Measurements from ENCODE around the gene CAMK1D. TPM values are rescaled to one million over a fixed set of nuclear protein-coding genes. Genes with fewer than 3 reads are reported as not detected.

CAMK1D gene
- total and polyA plus RNA-seq, 2 of the 8 experiments (the other 6 are each of a cell fraction or from before 2014, with no cell fraction given) = 3.5 to 10.6 TPM

DNA sequence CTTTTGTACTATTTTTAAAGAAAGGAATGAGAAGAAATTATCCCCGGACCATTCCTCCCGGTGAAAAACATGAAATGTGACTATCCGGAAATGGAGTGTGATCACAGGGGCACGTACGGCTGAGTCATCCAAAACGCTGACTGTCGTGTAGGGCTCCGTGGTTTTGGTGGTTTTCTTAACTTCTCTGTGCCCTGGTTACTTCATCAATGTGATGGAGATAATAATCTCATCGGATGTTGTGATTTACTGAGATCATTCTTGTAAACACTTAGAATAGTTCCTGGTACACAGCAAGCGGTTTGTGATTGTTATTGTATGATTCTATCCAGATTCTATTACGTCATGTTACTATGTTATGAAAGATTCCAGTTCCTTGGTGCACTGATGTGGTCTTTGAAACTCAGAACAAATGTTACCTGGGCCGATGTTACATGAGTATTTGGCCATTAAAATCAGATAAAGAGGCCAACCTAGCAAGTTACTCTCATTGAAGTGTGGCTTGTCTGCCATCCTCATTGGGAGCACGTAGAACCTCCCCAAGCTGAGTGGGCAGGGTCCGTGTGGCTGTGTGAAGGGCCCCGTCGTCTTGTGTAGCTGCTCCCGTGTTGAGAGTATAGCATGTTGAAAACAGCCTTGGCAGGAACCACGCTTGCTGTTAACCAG lies 99.5 kb downstream of the CAMK1D start:
- no peaks in the 10 kb centered on the region for H3K27me3 ChIP-seq (replicated peaks in 1 of 4; ENCODE audit: control insufficient read depth in 3 of 4, extremely low read depth in 1 of 4, insufficient read depth in 3 of 4, low read length in 3 of 4)
- H3K23ac ChIP-seq (ENCODE audit: insufficient read length) = no peak overlapping the region
- H3K23me2 ChIP-seq (ENCODE audit: low read depth, low read length) = no peaks in the 10 kb centered on the region
- peaks cover 0 to 2% of the 10 kb centered on the region in 2 experiments for H4K20me1 ChIP-seq (replicated peaks in 1 of 2; ENCODE audit: control insufficient read depth in 1 of 2, insufficient read depth in 2 of 2, low read length in 2 of 2)
- no peaks in the 10 kb centered on the region for H3K9me3 ChIP-seq (ENCODE audit: insufficient read depth in 2 of 2, low read depth in 1 of 2, low read length in 1 of 2)
- H2BK20ac ChIP-seq (ENCODE audit: low read length) = no peak overlapping the region
- H4K91ac ChIP-seq (replicated peaks; ENCODE audit: insufficient read length, low read length) = no peak overlapping the region
- H4K5ac ChIP-seq (ENCODE audit: insufficient read length, low read depth, low read length) = no peak overlapping the region
- TF ChIP-seq CTBP2 (IDR thresholded peaks at IDR 0.05; ENCODE audit: borderline replicate concordance, insufficient read depth, insufficient read length, low read length) (no peak), EZH2 (IDR thresholded peaks at IDR 0.05; ENCODE audit: low read depth, low read length, severe bottlenecking) (no peak), POU5F1 (IDR thresholded peaks at IDR 0.05; ENCODE audit: low read depth, low read length) (no peak), ASH2L (IDR thresholded peaks at IDR 0.05; ENCODE audit: low read length) (no peak), RFX5 (IDR thresholded peaks at IDR 0.05; ENCODE audit: borderline replicate concordance, low read depth, low read length) (no peak), KDM1A (IDR thresholded peaks at IDR 0.05; ENCODE audit: borderline replicate concordance, low read length) (no peak), CBX5 (IDR thresholded peaks at IDR 0.05; ENCODE audit: low read depth, low read length) (no peak)
- no peaks in the 10 kb centered on the region for H3K36me3 ChIP-seq (ENCODE audit: control insufficient read depth in 2 of 4, insufficient read depth in 4 of 4, low read length in 3 of 4)
- no peaks in the 10 kb centered on the region for H3K79me2 ChIP-seq (ENCODE audit: control insufficient read depth in 1 of 2, insufficient read depth in 2 of 2, low read length in 2 of 2)
- H3K9ac ChIP-seq (replicated peaks in 1 of 4; ENCODE audit: extremely low read depth in 1 of 4, low read depth in 3 of 4, low read length in 3 of 4) = no peak overlapping the region
- no peaks in the 10 kb centered on the region for H3K79me1 ChIP-seq (ENCODE audit: low read depth, low read length)
- H3K56ac ChIP-seq (replicated peaks; ENCODE audit: insufficient read length, low read depth, low read length) = no peak overlapping the region
- POLR2A ChIA-PET (ENCODE audit: partially characterized antibody) = no interaction called here
- no peak overlapping the region for H3K4me2 ChIP-seq (ENCODE audit: insufficient read depth in 1 of 2, low read depth in 2 of 2, low read length in 2 of 2)
- H3K14ac ChIP-seq (ENCODE audit: insufficient read length) = no peak overlapping the region
- no peak overlapping the region for H2AFZ ChIP-seq (ENCODE audit: low read length)
- H2BK120ac ChIP-seq (replicated peaks; ENCODE audit: low read depth, low read length) = no peak overlapping the region
- CTCF ChIA-PET (ENCODE audit: partially characterized antibody) = interaction anchor here (0.6 kb wide), 2 partner anchors 12 to 264 kb away, joined by 3 to 5 read pairs; no protein-coding TSS in a partner anchor
- H3K18ac ChIP-seq (ENCODE audit: extremely low read depth, low read length) = no peak overlapping the region
- FAIRE-seq (no peak), DNase-seq (ENCODE audit: low read depth in 1 of 2, low spot score in 2 of 2) (no peak)
- no peak overlapping the region for H2BK15ac ChIP-seq (ENCODE audit: low read length)
- no peaks in the 10 kb centered on the region; a peak in 2 of 7 replicates for H3K4me1 ChIP-seq (replicated peaks in 1 of 4; ENCODE audit: control insufficient read depth in 3 of 4, insufficient read depth in 4 of 4, low read length in 3 of 4)
- H2AK5ac ChIP-seq (ENCODE audit: low read depth, low read length) = no peak overlapping the region
- 90% methylated on average over 18 of the region's 18 CpGs; no CpG with 5 or more reads in 1 of the 2 experiments for WGBS, 2 experiments (ENCODE audit: extremely low coverage in 1 of 2, insufficient coverage in 1 of 2, insufficient read length in 1 of 2, insufficient replicate concordance in 2 of 2, low coverage in 1 of 2, low lambda C conversion rate in 2 of 2, missing lambda C conversion rate in 1 of 2)
- no peak overlapping the region for H4K8ac ChIP-seq (ENCODE audit: extremely low read depth, insufficient read depth, low read length)
- no peak overlapping the region for H3K27ac ChIP-seq (ENCODE audit: low read depth, low read length)
- H2BK5ac ChIP-seq (ENCODE audit: low read depth, low read length) = no peak overlapping the region
- H3K4me3 ChIP-seq (ENCODE audit: extremely low read depth in 1 of 4, insufficient read depth in 2 of 4, low read depth in 3 of 4, low read length in 4 of 4) = no peak overlapping the region
- no peak overlapping the region for H2BK12ac ChIP-seq (ENCODE audit: low read depth, low read length)
- H3K4ac ChIP-seq (replicated peaks; ENCODE audit: insufficient read length, low read depth, low read length) = no peak overlapping the region

Measured in H1 (cell line).